ENCODE results near the gene PGM2L1. TPM values are rescaled to one million over a fixed set of nuclear protein-coding genes. Genes with fewer than 3 reads are reported as not detected.

Gene PGM2L1
- total RNA-seq, 1 donor from 2014 or later, result 97.2 TPM

- Mint-ChIP-seq H3K4me1 (ENCODE audit: low read depth, unreplicated experiment) (no peaks in the 10 kb centered on the region), H3K4me3 (ENCODE audit: unreplicated experiment) (peak overlapping the region; percentile 83), H3K27me3 (ENCODE audit: unreplicated experiment) (peaks cover 11% of the 10 kb centered on the region), H3K9me3 (ENCODE audit: unreplicated experiment) (peaks cover 3% of the 10 kb centered on the region), H3K27ac (ENCODE audit: unreplicated experiment) (no peak overlapping the region), H3K36me3 (ENCODE audit: unreplicated experiment) (peaks cover 10% of the 10 kb centered on the region)
- no peak for DNase-seq
- no peak for TF ChIP-seq CTCF (IDR thresholded peaks at IDR 0.05; ENCODE audit: partially characterized antibody, unreplicated experiment)
Measured at GRCh38 chr11:74310857-74311256, 87.4 kb downstream of the PGM2L1 start.

GRCh38 chr11:74307434-74307833 lies 90.8 kb downstream of the PGM2L1 start:
- H3K4me1 Mint-ChIP-seq (ENCODE audit: low read depth, unreplicated experiment), result no peaks in the 10 kb centered on the region
- peaks cover 7% of the 10 kb centered on the region for H3K36me3 Mint-ChIP-seq (ENCODE audit: unreplicated experiment)
- TF ChIP-seq CTCF (IDR thresholded peaks at IDR 0.05; ENCODE audit: partially characterized antibody, unreplicated experiment), result no peak
- H3K4me3 Mint-ChIP-seq (ENCODE audit: unreplicated experiment), result no peak overlapping the region
- H3K27me3 Mint-ChIP-seq (ENCODE audit: unreplicated experiment), result peaks cover 13% of the 10 kb centered on the region
- peaks cover 3% of the 10 kb centered on the region for H3K9me3 Mint-ChIP-seq (ENCODE audit: unreplicated experiment)
- no peak overlapping the region for H3K27ac Mint-ChIP-seq (ENCODE audit: unreplicated experiment)
- no peak for DNase-seq

- Mint-ChIP-seq H3K4me3 (ENCODE audit: unreplicated experiment) (no peak overlapping the region), H3K27me3 (ENCODE audit: unreplicated experiment) (peaks cover 8% of the 10 kb centered on the region), H3K36me3 (ENCODE audit: unreplicated experiment) (peaks cover under 1% of the 10 kb centered on the region), H3K4me1 (ENCODE audit: low read depth, unreplicated experiment) (no peaks in the 10 kb centered on the region), H3K27ac (ENCODE audit: unreplicated experiment) (no peak overlapping the region), H3K9me3 (ENCODE audit: unreplicated experiment) (peaks cover under 1% of the 10 kb centered on the region)
- no peak for TF ChIP-seq CTCF (IDR thresholded peaks at IDR 0.05; ENCODE audit: partially characterized antibody, unreplicated experiment)
- no peak for DNase-seq
Measured at GRCh38 chr11:74306435-74307175, 91.6 kb downstream of the PGM2L1 start.

GRCh38 chr11:74299015-74299414 lies 99.2 kb downstream of the PGM2L1 start:
- TF ChIP-seq CTCF (IDR thresholded peaks at IDR 0.05; ENCODE audit: partially characterized antibody, unreplicated experiment), result no peak
- Mint-ChIP-seq H3K36me3 (ENCODE audit: unreplicated experiment) (peaks cover 2% of the 10 kb centered on the region), H3K27me3 (ENCODE audit: unreplicated experiment) (peaks cover 1% of the 10 kb centered on the region), H3K9me3 (ENCODE audit: unreplicated experiment) (no peaks in the 10 kb centered on the region), H3K4me3 (ENCODE audit: unreplicated experiment) (no peak overlapping the region), H3K27ac (ENCODE audit: unreplicated experiment) (no peak overlapping the region), H3K4me1 (ENCODE audit: low read depth, unreplicated experiment) (no peaks in the 10 kb centered on the region)
- DNase-seq, result no peak

- peaks cover 4% of the 10 kb centered on the region for H3K36me3 Mint-ChIP-seq (ENCODE audit: unreplicated experiment)
- H3K4me3 Mint-ChIP-seq (ENCODE audit: unreplicated experiment), result no peak overlapping the region
- no peaks in the 10 kb centered on the region for H3K9me3 Mint-ChIP-seq (ENCODE audit: unreplicated experiment)
- no peak overlapping the region for H3K27ac Mint-ChIP-seq (ENCODE audit: unreplicated experiment)
- peaks cover 1% of the 10 kb centered on the region for H3K27me3 Mint-ChIP-seq (ENCODE audit: unreplicated experiment)
- H3K4me1 Mint-ChIP-seq (ENCODE audit: low read depth, unreplicated experiment), result no peaks in the 10 kb centered on the region
- TF ChIP-seq CTCF (IDR thresholded peaks at IDR 0.05; ENCODE audit: partially characterized antibody, unreplicated experiment), result no peak
- DNase-seq, result no peak
Measured at GRCh38 chr11:74297484-74297883, 100.7 kb downstream of the PGM2L1 start.
